WERI-Rb-1 (cell line): ENCODE measurements around the gene TREX2.

Experiments
- DNase-seq: peaks from one replicate; pipeline ENCODE4 v3.0.0-alpha.2; 2020
- H3K27ac ChIP-seq: fragments of 250-450 bp; sonication (Bioruptor Pico); 2 replicates; pipeline ENCODE4 v1.5.1; 2020; ENCODE audit warnings: mild to moderate bottlenecking, moderate library complexity
- H3K27me3 ChIP-seq: fragments of 250-450 bp; sonication (Bioruptor Pico); 2 replicates; pipeline ENCODE4 v1.5.1; 2021; ENCODE audit warnings: mild to moderate bottlenecking, low read depth, moderate library complexity; ENCODE audit not compliant: insufficient read depth, severe bottlenecking
- H3K36me3 ChIP-seq: fragments of 250-450 bp; sonication (Bioruptor Pico); 2 replicates; pipeline ENCODE4 v1.5.1; 2020; ENCODE audit warnings: mild to moderate bottlenecking, moderate library complexity
- H3K4me3 ChIP-seq: 2 replicates; pipeline ENCODE4 v1.5.1; 2011; ENCODE audit warnings: low read depth, mild to moderate bottlenecking, control low read depth, low read length
- H3K9me3 ChIP-seq: fragments of 250-450 bp; sonication (Bioruptor Pico); 2 replicates; pipeline ENCODE4 v1.5.1; 2021; ENCODE audit warnings: mild to moderate bottlenecking, moderate library complexity; ENCODE audit not compliant: severe bottlenecking
- TF ChIP-seq, protein P1 (sequence below): IDR thresholded peaks from 2 replicates; pipeline ENCODE4 v1.5.1; 2011; ENCODE audit warnings: low read depth, mild to moderate bottlenecking, control low read depth, inconsistent platforms, low read length

The TREX2 gene

GRCh38 chrX:153445856-153446635, at the start of gene TREX2:
TREX2 (minus strand) TSS chrX:153446056; CDS start chrX:153445430, 626 bp downstream.
- no peak within 1 kb of the TSS for H3K27ac ChIP-seq
- peaks cover 15% of the 10 kb centered on the region for H3K27me3 ChIP-seq
- TF ChIP-seq, protein P1, sequence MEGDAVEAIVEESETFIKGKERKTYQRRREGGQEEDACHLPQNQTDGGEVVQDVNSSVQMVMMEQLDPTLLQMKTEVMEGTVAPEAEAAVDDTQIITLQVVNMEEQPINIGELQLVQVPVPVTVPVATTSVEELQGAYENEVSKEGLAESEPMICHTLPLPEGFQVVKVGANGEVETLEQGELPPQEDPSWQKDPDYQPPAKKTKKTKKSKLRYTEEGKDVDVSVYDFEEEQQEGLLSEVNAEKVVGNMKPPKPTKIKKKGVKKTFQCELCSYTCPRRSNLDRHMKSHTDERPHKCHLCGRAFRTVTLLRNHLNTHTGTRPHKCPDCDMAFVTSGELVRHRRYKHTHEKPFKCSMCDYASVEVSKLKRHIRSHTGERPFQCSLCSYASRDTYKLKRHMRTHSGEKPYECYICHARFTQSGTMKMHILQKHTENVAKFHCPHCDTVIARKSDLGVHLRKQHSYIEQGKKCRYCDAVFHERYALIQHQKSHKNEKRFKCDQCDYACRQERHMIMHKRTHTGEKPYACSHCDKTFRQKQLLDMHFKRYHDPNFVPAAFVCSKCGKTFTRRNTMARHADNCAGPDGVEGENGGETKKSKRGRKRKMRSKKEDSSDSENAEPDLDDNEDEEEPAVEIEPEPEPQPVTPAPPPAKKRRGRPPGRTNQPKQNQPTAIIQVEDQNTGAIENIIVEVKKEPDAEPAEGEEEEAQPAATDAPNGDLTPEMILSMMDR: no peak
- H3K9me3 ChIP-seq: no peaks in the 10 kb centered on the region
- H3K4me3 ChIP-seq: no peak within 1 kb of the TSS
- no peak for DNase-seq
- H3K36me3 ChIP-seq: peaks cover 6% of the 10 kb centered on the region

DNA sequence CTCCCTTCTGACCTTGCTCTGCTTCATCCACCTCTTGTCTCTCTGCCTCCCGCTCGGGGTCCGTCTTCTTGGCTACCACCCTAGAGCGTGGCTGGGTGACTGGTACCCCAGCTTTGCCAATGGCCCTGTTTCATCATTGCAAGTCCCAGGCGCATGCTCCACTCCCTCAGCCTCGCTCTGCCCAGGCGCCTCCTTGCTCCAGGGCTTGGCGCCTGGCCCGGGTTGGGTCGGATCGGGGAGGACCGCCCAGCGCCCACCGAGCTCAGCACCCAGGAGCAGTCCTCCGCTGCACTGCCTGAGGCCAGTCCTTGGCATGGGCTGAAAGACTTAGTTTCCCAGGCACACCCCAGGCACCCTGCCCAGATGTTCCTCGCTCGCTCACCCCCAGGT, 49.5 kb upstream of the TREX2 start:
- Histone ChIP-seq H3K9me3 (no peaks in the 10 kb centered on the region), H3K27ac (no peak overlapping the region), H3K4me3 (no peak overlapping the region; the same call in 1 of the 2 replicates), H3K27me3 (peaks cover 26% of the 10 kb centered on the region), H3K36me3 (no peaks in the 10 kb centered on the region)
- TF ChIP-seq, protein P1: no peak
- DNase-seq: no peak

DNA sequence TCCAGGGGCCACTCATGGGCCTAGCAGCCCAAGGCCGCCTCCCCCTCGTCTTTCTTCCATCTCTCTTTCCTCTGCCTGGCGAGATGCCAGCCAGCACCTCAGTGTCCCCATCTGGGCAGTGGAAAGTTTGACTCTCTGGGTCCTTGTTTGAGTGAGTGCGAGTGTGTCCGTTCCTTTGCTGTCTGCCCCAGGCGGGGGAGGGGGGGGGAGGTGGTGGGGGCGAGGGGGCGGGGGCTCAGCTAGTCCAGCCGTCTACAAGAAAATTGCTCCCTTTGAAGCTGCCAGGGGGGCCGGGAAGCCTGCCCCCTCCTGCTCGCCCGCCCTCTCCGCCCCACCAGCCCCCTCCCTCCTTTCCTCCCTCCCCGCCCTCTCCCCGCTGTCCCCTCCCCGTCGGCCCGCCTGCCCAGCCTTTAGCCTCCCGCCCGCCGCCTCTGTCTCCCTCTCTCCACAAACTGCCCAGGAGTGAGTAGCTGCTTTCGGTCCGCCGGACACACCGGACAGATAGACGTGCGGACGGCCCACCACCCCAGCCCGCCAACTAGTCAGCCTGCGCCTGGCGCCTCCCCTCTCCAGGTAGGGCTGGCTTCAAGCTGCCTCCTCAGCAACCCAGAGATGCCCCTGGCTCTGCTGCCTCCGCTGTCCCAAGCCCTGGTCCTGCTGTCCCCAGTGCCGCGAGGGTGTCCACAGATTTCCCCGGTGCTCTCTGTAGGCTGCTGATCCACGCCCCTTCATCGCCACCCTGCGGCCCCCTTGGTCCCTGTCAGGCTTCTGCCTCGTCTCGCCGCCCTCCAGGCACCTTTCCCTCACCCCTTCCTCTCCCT, 48.9 kb upstream of the TREX2 start, which contains the start of gene BGN:
TSS of gene BGN (plus strand) at position 440 of the 821 bp plus-strand sequence. CDS start 9,652 bp downstream, outside the sequence.
- peak within 1 kb of the TSS; percentile 5 for H3K4me3 ChIP-seq
- peaks cover 29% of the 10 kb centered on the region for H3K27me3 ChIP-seq
- DNase-seq: peak; percentile 92
- TF ChIP-seq, protein P1: peak; percentile 90
- H3K36me3 ChIP-seq: no peaks in the 10 kb centered on the region
- H3K27ac ChIP-seq: peak within 1 kb of the TSS; percentile 47; the same call in 1 of the 2 replicates
- H3K9me3 ChIP-seq: no peaks in the 10 kb centered on the region

- peak overlapping the region; percentile 6; the same call in 1 of the 2 replicates for H3K27ac ChIP-seq
- DNase-seq: no peak
- TF ChIP-seq, protein P1: no peak
Measured at GRCh38 chrX:153494061-153494460, 48.2 kb upstream of the TREX2 start.

GRCh38 chrX:153493085-153493484, 47.2 kb upstream of the TREX2 start:
- TF ChIP-seq, protein P1: no peak
- H3K9me3 ChIP-seq: no peaks in the 10 kb centered on the region
- DNase-seq: no peak
- no peak overlapping the region for H3K4me3 ChIP-seq
- no peaks in the 10 kb centered on the region for H3K36me3 ChIP-seq
- no peak overlapping the region for H3K27ac ChIP-seq
- peaks cover 25% of the 10 kb centered on the region for H3K27me3 ChIP-seq

More at GRCh38 chrX:153494061-153494460, 48.2 kb upstream of the TREX2 start:
- no peaks in the 10 kb centered on the region for H3K9me3 ChIP-seq
- peaks cover 29% of the 10 kb centered on the region for H3K27me3 ChIP-seq
- no peak overlapping the region for H3K4me3 ChIP-seq
- H3K36me3 ChIP-seq: no peaks in the 10 kb centered on the region
